Bronchial epithelial cell (primary cell): ENCODE results near the gene NELFA. TPM values are rescaled to one million over a fixed set of nuclear protein-coding genes. Genes with fewer than 3 reads are reported as not detected.

ENCODE experiments used
- DNase-seq: peaks from one replicate; pipeline ENCODE4 v3.0.0-alpha.2; 2010; ENCODE audit warnings: low read depth
- FAIRE-seq: peaks from 2 replicates; lab custom pipeline; 2011; peaks lifted over from hg19 to GRCh38; lab: Jason Lieb, UNC
- H3K27me3 ChIP-seq: 2 replicates; pipeline ENCODE4 v1.5.1; 2011; ENCODE audit warnings: low read length; ENCODE audit not compliant: control insufficient read depth, insufficient read depth
- H3K36me3 ChIP-seq: 2 replicates; pipeline ENCODE4 v1.5.1; 2011; ENCODE audit warnings: low read length; ENCODE audit not compliant: control insufficient read depth, insufficient read depth
- H3K4me3 ChIP-seq: 2 replicates; pipeline ENCODE4 v1.5.1; 2011; ENCODE audit warnings: mild to moderate bottlenecking, low read depth, low read length, control low read depth
- total RNA-seq: library from RNA; depleted of rRNA; stranded (reverse); fragments of >200 nt; gene quantifications from 2 replicates; pipeline ENCODE4 v1.2.1, GENCODE V29; 2014
- TF ChIP-seq, protein P1 (sequence below): IDR thresholded peaks from 2 replicates; pipeline ENCODE4 v1.5.1; 2011; ENCODE audit warnings: mild to moderate bottlenecking, moderate library complexity, low read length, control low read depth, inconsistent platforms; ENCODE audit not compliant: insufficient read depth, severe bottlenecking

The NELFA gene
- total RNA-seq, 1 donor from 2014 or later = 14.7 TPM

DNA sequence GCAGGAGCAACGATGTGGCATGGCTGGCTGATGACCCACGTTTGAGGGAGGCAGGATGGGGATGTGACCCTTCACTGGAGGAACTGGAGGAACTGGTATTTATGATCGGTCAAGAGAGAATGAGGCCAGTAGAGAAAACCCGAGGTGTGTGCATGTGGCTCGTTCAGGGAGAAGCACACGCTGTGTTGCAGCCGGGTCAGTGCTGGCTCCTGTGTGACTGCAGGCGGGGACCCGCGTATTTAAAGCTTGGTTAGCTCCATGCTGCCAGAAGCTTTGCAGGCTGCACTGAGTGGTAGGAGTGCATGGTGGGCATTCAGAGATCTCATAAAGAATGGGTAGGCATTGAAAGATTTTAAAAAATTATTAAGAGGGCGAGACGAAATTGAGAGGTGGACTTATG is 52.1 kb downstream of the NELFA start:
- Histone ChIP-seq H3K27me3 (no peaks in the 10 kb centered on the region), H3K36me3 (peaks cover 34% of the 10 kb centered on the region), H3K4me3 (no peak overlapping the region)
- DNase-seq (no peak), FAIRE-seq (no peak)
- TF ChIP-seq, protein P1, sequence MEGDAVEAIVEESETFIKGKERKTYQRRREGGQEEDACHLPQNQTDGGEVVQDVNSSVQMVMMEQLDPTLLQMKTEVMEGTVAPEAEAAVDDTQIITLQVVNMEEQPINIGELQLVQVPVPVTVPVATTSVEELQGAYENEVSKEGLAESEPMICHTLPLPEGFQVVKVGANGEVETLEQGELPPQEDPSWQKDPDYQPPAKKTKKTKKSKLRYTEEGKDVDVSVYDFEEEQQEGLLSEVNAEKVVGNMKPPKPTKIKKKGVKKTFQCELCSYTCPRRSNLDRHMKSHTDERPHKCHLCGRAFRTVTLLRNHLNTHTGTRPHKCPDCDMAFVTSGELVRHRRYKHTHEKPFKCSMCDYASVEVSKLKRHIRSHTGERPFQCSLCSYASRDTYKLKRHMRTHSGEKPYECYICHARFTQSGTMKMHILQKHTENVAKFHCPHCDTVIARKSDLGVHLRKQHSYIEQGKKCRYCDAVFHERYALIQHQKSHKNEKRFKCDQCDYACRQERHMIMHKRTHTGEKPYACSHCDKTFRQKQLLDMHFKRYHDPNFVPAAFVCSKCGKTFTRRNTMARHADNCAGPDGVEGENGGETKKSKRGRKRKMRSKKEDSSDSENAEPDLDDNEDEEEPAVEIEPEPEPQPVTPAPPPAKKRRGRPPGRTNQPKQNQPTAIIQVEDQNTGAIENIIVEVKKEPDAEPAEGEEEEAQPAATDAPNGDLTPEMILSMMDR = no peak

DNA sequence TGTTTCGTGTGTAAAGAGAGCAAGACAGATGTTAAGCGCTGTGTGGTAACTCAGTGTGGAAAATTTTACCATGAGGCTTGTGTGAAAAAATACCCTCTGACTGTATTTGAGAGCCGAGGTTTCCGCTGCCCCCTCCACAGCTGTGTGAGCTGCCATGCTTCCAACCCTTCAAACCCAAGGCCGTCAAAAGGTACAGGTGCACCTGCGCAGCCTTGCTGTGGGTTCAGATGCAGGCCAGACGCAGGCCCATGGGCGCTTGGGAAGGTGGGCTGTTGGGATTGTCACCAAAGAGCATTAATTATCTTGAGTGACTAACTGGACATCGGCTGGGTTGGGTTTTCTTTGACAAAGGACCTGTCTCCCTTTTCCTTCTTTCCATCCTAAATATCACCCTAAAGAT is 55.4 kb downstream of the NELFA start:
- peaks cover 27% of the 10 kb centered on the region for H3K36me3 ChIP-seq
- H3K4me3 ChIP-seq = no peak overlapping the region
- no peaks in the 10 kb centered on the region for H3K27me3 ChIP-seq
- TF ChIP-seq, protein P1 = no peak
- DNase-seq (no peak), FAIRE-seq (no peak)

DNA sequence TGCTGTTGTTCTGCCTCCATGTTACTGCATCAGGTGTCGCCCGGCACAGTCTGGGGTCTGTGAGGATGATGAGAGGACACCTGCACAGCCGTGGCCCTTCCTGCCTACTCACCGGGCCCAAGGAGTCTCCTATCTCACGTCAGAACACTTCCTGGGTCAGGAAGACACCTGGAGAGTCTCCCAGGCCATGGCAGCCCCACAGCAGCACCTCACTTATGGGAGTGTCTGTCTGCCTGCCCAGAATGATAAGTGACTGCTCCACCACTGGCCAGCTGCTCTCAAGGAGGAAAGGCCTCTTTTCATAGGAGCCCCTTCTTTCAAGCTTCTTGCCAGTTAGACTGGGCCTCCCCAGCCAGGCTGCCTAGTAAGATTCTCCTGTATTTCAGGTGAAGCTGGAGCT is 56.1 kb downstream of the NELFA start:
- Histone ChIP-seq H3K4me3 (no peak overlapping the region), H3K36me3 (peaks cover 23% of the 10 kb centered on the region), H3K27me3 (no peaks in the 10 kb centered on the region)
- no peak for DNase-seq
- TF ChIP-seq, protein P1 = no peak
- FAIRE-seq = no peak

DNA sequence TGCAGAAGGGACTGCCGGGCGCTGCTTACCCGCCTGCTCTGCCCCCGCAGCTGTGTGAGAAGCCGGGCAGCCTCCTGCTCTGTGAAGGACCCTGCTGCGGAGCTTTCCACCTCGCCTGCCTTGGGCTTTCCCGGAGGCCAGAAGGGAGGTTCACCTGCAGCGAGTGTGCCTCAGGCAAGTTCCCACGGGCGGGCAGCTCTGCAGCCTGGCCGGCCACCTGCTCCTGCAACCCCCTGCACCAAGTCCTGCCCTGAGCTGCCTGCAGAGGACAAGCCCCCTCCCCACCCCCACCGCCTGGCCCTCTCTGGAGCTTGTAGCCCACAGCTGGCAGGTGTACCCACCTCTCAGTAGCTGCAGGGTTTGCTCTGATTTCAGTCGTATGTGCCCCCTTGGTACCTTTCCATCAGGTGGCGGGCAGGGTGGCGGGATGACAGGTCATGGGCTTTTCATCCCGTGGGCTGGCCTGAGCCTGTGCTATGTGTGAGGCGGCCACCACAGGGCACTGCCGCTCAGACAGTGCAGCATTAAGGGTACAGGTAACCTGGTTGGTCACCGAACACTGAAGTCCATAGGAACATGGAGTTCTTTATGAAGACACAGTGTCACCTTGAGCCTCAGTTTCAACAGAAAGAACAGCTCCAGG is 56.6 kb downstream of the NELFA start:
- Histone ChIP-seq H3K27me3 (no peaks in the 10 kb centered on the region), H3K36me3 (peaks cover 23% of the 10 kb centered on the region), H3K4me3 (no peak overlapping the region)
- TF ChIP-seq, protein P1 = no peak
- no peak for DNase-seq
- no peak for FAIRE-seq

DNA sequence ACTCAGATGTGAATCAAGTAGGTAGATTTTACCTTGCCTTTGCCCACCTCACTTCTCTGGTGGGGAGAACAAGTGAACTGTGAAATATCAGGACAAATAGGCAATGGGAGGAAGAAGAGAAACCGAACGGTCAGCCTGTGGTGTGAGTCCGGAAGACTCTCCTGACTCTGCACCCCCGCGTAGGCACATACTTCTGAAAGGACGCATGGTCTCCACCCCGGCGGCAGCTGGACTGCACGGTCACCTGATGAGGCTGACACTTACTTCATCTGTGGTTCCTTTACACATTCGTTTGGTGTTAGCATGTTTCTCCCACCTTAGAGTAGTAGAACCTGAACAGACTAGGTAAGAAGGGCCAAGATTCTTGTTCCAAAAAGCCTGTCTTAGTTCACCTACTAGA is 58.4 kb downstream of the NELFA start:
- Histone ChIP-seq H3K27me3 (no peaks in the 10 kb centered on the region), H3K36me3 (peaks cover 19% of the 10 kb centered on the region), H3K4me3 (no peak overlapping the region)
- no peak for FAIRE-seq
- TF ChIP-seq, protein P1 = no peak
- DNase-seq = no peak
